HG03439 (cell line): ENCODE measurements around the gene ETFB.
A peak's percentile ranks its signal among the peaks of the same experiment; 100 is the strongest.

Experiments
- ATAC-seq: cut with Tn5 transposase; IDR thresholded peaks from one replicate; pipeline ENCODE4 v1.9.1; 2021; ENCODE audit warnings: mild to moderate bottlenecking, moderate library complexity; ENCODE audit not compliant: unreplicated experiment

Gene ETFB

GRCh38 chr19:51372649-51373504 lies 6.7 kb upstream of the ETFB start, which contains the start of gene NKG7:
NKG7 (minus strand) TSS chr19:51372654; CDS start chr19:51372535, 119 bp downstream.
- ATAC-seq = no peak

GRCh38 chr19:51372021-51372648 lies 5.9 kb upstream of the ETFB start:
- no peak for ATAC-seq

DNA sequence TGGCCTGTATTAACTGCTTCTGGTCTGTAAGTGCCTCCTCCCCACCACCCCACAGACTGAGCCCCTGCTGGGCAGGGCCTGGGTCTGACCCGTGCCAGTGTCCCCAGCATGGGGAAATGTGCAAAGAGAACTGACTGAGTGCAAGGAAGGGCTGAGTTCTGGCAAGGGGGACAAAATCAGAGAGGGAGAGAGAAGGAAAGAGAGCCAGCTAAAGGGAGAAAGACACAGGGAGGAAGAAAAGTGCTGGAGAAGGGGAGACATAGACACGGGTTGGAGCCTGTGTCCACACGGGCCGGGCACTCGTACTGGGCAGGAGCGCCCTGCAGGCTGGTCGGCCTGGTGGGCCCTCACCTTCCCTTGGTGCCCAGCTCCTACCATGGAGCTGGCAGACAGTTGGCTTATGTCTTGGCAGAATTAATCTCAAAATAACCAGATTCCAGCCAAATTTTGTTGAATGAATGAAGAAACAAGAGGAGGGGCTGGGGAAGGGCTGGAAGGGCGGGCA lies 5.0 kb upstream of the ETFB start:
- no peak for ATAC-seq

- ATAC-seq = no peak
Measured at GRCh38 chr19:51370230-51370629, 4.0 kb upstream of the ETFB start.

DNA sequence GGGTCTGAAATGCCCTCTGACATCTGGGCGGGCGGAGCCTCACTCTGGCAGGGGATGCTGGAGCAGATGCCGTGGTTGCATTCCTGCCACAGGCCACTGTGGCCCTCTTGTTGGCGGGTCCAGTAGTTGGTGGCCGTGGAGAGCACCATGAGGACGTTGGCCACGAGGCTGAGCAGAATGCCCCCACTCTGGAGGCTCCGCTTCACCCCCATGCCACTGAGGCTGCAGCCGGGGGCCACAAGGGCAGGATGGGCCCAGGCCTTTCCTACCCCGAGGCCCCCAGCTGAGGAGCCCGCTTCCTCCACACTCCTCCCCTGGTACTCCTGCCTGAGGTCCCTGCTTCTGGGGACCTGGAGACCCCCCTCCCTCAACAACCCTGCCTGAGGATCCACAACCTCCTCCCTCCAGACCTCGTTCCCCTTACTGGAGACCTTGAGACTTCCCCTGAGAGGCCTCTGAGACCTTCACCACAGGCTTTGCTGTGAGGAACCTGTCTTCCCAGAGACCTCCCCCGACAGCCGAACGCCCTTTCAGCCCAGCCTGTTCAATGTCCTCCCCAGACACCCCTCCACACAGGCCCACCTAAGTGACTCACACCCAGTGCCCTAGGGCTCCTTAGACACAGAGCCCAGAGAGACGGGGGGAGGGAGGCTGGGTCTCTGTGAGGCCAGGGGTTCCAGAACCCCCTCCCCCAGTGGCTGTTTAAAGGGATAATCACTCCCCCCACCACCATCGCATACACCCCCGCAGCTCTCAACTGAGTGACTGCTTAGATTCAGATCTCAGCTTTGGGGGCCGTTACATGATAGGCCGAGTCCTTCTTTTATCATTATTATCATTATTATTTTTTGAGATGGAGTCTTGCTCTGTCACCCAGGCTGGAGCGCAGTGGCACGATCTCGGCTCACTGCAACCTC lies 2.4 kb upstream of the ETFB start, which contains the start of gene CLDND2:
Gene CLDND2, minus strand, starts transcription at position 638 of the 917 bp plus-strand sequence. Its CDS starts 426 bp downstream, at position 212.
- ATAC-seq = no peak

GRCh38 chr19:51367565-51368365 lies 1.6 kb upstream of the ETFB start:
- ATAC-seq = peak; percentile 65

GRCh38 chr19:51367255-51367564 lies 1.0 kb upstream of the ETFB start:
- no peak for ATAC-seq

- peak; percentile 45 for ATAC-seq
Measured at GRCh38 chr19:51366389-51367254, 434 bp upstream of the ETFB start.

DNA sequence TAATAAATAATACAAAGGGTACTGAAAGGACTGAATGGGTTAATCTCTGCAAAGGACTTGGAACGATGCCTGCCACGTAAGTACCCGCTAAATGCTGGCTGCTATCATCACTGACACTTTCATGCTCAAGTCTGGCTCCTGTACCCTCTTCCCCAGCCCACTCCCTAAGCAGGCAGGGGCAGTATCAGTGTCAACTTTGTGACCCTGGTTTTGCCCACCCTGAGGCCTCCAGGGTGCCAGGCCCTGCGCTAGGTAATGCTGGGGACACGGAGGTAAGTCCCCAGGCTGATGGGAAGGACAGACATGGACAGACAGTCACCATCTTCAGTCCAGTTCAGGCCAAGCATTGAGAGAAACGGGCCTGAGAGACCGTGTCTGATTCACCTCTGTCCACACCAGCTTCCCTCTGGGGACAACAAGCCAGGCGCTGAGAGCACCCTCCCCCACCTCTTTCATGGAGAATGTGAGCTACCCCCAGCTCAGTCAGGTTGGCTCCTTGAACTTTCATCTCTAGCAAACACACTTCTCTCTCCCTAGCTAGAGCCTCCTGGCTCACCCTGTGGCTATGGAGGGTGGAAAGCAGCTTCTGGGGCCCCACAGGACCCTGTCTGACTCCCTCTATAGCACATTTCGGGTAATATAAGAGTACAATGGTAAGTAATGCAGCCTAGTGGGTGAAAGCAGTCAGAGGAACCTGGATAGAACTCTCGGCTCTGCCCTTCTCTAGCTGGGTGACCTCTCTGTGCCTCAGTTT lies 800 bp downstream of the ETFB start:
- ATAC-seq = no peak

GRCh38 chr19:51364200-51365106 lies 1.7 kb downstream of the ETFB start:
- ATAC-seq = no peak

- no peak for ATAC-seq
Measured at GRCh38 chr19:51361239-51361638, 4.9 kb downstream of the ETFB start.

DNA sequence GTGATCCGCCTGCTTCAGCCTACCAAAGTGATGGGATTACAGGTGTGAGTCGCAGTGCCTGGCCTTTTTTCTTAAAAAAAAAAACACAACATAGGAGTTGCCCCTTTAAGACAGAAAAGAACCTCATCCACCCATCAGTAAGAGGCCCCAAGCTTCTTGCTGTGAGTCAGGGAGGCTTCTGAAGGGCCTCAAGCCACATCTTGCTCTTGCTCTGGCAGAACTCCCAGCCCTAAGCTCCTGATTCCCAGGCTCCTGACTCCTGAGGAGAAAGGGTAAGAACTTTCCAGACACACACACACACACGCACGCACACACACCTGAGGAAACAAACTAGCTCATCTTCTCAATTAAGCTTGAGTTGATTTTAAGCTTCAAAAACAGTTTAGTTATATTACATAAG lies 6.9 kb downstream of the ETFB start:
- ATAC-seq = no peak

DNA sequence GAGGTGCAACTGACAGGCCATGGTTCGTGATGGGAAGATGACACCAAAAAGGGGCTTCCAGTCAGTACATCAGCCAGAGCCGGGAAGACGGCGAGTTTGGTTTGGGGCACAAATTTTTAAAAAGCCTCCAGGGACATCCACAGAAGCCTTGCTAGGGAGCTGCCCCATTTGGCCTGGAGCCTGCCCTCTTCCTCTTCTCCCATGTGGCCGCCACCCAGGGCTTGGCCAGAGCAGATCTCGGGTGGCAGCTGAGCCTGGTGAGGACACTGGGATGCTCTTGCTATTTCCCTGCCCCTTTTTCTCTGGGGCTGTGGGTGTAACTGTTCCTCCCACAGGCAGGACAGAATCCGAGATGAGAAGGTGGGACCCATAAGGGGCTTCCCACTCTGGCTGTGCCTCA lies 8.2 kb downstream of the ETFB start:
- no peak for ATAC-seq

GRCh38 chr19:51356159-51356801 lies 9.9 kb downstream of the ETFB start:
- ATAC-seq = no peak

DNA sequence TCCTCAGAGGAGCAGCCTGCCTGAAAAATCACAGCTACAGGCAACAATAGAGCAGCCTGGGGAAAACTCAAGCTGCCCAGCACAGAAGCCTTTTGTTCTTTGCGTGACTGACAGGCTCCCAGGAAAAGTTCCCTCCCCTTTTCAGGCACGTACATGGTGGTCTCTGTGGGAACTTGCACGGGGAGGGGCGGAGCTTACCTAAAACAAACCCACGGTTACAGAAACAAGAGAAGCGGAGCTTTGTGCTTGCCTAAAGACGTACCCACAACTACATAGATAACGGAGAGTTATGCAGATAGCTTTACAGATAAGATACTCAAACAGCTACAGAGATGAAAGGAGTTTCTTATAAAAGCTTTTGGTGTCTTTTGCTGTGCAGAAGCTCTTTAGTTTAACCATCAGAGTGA lies 11.4 kb downstream of the ETFB start:
- no peak for ATAC-seq

- no peak for ATAC-seq
Measured at GRCh38 chr19:51354103-51354741, 12.0 kb downstream of the ETFB start.
